HG03060 (cell line): ENCODE data around the gene CNOT6L.

ENCODE experiments used
- ATAC-seq: cut with Tn5 transposase; IDR thresholded peaks from one replicate; pipeline ENCODE4 v1.9.1; 2021; ENCODE audit warnings: low read depth, moderate number of reproducible peaks; ENCODE audit not compliant: unreplicated experiment

The CNOT6L gene

DNA sequence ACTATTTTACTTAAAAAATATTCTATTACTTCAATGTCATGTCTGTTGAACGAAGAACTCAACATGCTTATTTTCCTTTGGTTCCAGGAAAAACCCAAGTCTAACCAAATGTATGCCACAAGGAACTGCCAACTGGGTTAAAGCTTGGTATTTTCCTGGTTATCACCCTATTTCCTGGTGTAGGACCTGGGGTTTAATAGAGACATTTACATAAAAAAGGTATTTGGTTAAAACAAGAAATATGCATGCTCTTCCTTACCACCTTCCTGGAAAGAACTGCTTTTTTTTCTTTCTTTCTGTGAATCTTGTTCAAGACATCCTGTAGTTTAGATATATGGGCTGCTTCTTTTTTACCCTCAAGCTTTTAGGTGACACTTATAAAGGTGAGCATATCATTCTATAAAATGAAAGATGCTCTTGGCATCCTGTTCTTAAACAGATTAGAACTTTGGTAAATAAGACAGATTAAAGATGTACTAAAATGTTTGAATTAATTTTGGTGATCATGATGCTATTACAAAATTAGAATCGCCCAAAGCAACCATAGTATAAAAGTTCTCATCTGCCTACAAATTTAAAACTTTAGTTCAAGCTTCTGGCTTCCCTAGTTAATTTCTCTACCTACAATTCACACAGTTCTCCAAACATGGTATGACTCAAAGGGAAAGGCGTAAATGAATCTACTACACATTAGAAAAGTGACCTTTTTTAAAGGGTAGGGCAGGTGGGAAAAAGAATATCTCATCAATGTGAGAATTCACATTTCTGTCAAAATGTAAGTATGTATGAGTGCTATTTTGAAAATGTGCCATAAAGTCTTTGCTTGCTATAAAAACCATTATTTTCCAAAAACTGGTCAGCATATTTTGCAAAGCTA, 103.5 kb downstream of the CNOT6L start:
- no peak for ATAC-seq

DNA sequence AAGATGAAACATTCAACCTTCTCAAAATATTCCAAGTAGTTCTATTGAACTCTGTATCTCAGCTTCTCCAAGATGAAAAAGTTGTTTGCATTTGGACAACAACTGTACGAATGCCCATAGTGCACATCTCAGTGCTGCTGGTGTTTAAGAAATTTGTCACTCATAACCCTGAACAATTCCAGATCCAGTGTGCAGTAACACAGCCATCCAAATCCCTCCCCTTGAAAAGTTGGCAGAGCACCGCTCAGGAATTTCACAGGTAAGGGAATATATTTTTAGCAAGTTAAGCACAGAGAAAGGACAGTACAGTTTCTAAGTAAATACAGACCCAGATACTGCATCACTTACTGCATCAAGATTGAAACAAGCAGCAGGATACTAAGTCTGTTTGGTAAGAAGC, 104.7 kb downstream of the CNOT6L start:
- no peak for ATAC-seq

DNA sequence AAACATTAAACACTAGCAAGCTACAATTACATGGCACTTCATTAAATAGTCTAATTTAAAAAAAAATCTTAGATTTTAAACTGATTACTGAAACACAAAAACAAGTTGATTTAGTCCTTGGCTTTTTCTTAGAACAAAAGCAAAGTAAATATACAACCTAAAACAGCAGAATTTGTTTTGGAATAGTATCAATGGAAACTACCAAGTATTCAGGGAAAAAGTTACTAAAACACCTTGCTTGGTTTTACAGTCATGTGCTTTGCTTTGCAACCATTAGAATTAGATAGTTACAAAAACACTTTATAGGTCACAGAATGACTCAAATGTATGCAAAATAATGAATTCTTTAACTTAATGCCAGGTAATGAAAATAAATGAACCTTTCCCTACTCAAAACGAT, 105.3 kb downstream of the CNOT6L start:
- ATAC-seq: no peak

DNA sequence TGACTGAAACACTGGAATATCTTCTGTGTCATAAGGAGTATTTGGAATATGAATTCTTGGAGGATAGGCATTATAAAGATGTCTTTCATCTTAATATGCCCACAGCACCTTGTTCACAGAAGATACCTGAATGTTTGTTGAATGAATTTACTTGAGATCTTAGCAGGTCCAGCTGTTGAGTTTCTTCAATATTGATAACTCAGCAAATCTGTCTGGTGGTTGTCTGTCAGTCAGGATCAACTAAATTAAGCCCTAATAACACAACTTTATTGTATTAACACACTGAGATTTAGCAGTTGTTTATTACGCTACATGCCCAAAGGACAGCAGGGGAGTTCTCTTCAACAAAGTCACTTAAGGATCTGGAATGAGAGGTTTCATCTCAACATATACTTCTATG, 106.5 kb downstream of the CNOT6L start:
- no peak for ATAC-seq

DNA sequence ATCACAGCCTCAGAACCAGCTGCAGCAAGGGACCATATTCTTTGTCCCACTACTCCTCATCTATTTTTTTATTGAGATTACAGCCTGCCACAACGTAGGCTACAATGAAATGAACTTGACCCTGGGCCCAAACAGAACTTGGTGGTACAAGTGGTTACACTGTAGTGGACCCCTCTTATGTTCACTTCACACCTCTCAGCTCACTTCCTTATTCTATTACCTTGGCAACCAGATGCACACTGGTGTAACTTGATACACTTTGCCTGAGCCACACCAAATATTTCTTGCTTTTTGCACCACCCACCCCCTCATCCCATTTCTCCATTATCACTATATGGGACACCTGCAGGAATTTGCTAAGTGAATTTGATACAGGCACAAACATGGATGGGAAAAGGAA, 107.7 kb downstream of the CNOT6L start:
- ATAC-seq: no peak

DNA sequence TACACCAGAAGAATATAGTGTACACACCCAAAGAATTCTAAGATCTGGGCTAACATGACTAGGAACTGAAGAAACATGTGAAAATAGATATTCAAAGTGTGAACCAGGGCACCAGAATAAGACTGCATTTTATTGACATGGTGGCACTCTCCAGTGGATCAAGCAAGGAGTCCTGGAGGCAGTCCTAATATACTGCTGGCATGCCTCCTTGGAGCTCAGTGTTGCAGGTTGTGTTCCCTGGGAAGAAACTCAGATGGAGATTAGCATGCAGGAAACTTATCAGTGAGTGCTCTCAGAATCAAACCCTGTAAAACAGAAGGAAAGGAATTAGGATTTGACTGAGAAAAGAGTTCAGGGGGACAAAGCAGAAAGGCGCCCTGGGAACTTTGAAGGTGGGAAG, 108.5 kb downstream of the CNOT6L start:
- no peak for ATAC-seq

DNA sequence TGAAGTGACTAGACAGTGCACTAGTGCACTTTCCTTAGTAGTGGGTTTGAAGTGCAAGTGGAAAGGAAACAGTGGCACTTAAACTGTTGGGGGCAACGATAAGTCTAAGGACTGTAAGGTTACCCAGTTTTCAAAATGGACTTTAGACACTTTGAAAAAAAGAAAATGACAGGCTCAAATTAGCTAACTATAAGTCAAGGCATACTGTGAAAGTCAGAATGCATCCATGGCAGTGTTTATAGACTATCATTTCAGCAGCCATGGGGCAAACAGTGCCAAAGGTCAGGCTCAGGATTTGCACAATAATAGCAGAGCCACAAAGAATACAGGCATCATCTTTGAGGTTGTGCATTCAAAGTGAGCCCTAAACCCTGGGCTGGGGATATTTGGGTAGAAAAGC, 109.1 kb downstream of the CNOT6L start:
- ATAC-seq: no peak

DNA sequence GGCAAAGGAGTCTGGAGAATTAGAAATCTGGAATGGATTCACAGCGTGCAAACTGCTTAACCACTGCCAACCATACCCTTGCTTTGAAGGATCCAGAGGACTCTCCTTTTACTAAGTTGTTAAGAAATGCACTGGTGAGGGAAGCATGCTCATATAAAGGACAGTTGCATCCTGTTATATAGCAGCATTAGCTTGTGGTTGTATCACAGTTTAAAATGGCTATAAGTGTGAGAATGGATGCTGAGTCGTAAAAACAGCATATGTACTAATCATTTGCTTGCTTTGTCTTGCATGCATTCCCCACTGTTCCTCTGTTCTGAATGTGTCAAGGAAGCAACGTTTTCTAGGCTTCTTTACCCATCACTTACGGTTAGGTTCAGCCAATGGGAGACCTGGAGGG, 112.5 kb downstream of the CNOT6L start:
- no peak for ATAC-seq

DNA sequence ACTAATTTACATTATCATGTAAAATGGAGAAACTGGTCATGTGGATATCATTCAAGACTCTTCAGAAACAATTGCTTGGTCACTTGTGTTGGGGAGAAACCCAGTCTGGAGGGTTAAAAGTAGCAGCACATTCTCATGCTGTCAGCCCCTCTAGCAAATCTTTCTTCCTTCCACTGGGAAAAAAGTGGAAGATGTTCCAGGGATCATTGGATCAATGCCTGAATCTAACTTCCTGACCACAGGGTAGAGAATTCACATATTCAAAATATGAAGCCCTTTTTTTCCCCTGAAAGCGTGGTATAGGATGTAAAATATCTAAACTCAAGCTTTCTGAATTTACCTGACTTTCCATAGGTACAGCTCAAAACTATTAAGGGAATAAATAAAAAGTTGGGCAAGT, 115.5 kb downstream of the CNOT6L start:
- ATAC-seq: no peak

DNA sequence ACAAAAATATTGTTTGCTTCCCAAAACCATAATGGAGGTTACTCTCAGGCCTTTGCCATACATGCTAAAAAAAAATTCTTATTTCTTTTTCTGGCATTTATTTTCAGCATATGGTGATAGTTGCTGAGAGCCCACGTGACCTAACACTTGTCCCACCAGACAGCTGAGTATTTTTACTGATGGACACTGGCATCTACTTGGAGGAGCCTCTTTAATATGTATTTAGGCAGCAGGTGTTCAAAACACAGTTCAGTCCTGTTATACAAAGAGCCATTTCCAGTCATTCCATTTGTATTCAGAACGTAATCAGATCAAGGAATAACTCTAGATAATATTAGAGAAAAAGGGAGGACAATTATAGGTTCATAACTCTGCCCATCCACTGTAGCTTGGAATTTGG, 118.0 kb downstream of the CNOT6L start:
- no peak for ATAC-seq

DNA sequence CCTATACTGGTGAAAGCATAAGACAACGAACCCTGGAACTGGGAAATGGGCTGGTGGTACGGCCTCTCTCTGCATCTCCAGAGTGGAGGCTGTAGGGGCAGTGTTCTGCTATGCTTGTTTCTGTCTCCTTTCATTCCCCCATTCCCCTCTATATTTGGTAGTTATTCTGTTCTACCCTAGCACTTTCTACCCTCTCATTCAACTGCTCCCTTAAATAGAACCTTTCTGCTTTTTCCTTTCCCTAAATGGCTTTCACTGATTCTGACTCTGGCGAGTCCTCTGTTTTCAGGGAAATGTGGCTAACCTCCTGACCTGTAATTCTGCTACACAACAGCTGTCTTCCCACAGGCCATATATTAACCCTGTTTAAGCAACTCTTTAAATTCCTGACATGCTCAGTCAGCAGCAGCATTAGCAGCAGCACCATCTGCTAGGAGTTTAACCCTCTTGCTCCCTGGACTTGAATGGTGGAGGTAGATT, 119.4 kb downstream of the CNOT6L start:
- ATAC-seq: no peak

DNA sequence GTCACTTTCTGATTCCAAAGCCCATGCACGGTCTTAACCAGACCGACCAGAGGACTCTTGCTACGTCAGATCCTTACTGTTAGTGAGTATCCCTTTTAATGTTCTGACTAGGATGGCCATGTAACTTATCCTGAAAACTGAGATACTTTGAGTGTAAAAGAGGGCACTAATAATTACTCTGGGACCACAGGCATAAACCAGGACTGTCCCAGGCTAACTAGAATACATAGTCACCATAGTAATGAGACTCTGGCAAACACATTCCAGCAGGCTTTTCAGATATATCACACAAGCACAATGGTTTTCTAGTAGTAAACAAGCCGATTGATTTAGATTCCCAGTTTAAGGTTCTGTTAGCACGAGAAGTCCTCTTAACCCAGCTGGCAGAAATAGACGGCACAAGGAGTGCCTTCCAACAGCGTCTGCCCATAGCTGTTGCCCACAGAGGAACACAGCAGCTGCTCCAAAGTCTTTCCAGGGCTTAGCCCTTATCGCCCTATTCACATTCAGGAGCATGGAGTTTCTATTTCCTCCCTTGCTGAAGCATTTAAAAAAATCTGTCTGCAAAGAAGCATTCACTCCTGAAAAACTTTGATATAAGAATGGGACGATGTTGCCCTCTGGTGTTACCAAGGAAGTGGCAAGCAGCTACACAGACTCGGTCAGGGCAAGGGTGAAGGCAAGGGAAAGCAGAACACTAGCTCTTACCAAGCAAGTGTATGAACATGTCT, 121.1 kb downstream of the CNOT6L start:
- ATAC-seq: no peak

DNA sequence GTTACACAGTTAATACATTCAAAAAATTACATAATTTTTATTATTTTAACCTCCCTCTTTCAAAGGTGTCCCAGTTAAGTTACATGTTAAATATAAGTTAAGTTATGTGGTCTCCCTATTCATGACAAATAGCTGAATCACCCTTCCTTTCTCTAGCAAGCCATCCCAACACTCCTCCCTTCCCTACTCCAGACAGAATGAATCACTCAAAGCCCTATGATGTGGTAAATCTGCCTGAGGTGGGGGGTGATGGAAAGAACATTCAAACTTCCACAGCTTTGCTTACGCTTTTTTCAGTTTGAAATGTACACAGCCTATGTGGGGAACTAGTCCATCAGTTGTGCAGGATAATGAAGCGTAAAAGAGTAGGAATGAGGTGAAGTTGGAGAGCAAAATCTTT, 123.4 kb downstream of the CNOT6L start:
- no peak for ATAC-seq

DNA sequence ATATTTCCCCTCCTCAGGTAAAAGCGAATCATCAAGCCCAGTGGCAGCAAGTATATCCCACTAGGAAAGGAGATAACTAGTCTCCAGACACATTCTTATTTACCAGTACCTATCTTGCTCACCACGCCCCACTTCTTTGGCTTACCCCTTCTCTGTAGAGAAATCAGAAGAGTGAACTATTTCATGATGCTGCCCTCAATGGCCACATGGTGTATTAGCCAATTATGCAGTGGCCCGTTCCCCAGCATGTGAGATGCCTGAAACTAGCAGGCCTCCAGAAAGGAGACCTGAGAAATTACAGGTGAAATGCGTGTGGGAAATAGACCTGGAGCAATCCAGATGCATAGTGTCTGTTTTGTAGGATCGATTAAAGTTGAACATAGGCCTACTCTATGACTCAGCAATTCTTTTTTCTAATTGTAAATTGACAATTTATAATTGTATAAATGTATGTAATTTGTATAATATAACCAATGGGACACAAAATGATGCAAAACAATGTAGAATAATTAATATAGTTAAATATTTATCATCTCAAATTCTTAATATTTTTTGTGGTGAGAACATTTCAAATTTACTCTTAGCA, 126.2 kb downstream of the CNOT6L start:
- ATAC-seq: no peak

DNA sequence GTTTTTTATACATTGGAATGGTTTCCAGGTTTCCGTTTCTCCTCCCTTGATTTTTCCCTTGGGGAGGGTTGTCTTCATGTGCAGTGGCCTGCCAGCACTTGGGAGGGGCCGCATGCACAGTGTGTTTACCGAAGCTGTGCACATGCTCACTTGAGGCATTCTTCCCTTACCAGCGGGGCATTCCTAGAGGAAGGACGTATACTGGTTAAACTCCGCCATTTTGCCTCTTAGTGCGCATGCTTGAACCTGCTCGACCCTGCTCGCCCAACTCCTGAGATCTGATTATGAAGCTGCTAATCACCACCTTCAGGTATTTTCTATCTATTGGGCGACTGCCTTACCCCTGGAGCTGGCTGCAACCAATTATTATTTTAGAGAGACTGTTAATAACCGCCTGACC, 137.4 kb downstream of the CNOT6L start:
- ATAC-seq: no peak

DNA sequence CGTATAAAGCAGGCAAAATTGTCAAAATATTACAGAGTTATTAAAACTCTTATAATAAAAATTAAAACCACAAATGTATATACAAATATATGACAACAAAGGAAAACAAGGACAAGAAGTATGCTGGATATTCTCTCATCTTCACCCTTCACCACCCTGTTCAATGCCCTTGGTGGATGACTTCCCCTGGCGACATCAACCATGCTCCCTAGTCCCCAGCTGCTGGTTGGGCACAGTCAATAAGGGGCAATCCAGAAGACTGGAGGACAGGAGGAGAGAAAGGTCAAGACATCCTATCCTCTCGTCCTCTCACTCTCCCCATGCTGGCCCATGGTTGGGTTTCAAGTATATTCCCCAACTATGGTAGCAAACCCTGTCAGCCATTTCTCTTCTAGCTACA, 142.3 kb downstream of the CNOT6L start:
- no peak for ATAC-seq

DNA sequence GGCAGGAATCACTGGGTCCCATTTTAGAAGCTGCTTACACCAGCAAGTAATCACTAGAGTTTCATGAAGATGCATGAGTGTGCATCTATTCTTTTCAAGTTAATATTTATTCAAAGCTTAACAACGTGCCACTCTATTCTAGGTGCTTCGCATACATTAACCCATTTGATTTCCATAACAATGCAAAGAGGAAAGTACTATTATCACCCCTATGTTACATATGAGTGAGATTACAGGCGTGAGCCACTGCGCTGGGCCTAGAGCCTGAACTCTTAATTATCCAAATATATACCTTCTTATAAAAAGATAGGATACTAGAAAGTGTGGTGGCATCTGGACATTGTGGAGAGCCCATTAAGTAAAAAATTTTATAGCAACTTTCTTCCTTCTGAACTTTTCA, 148.1 kb downstream of the CNOT6L start:
- ATAC-seq: no peak

DNA sequence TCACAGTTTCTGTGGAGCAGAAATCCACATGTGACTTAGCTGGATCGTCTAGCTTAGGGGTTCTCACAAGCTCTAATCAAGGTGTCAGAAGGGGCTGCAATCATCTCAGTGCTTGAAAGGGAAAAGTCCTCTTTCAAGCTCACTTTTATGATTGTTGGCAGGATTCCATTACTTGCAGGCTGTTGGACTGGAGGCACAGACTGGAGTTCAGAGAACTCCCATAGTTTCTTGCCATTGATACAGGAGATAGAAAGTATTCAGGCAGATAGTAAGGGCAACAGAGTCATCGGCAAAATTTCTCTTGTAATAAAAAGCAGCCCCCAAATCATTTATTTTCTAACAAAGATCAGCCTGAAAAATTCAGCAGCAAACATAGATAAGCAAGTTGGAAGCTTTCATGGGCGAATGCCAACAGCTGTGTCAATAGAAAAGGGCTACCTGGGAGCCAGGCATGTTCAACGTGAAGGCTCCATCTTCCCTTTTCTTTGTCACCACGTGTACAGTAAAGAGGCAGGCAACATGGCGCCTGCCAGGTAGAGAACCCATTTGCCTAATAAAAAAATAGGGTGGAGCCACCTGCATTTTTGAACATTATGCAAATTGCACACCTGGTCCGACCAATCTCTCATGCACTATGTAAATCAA, 149.1 kb downstream of the CNOT6L start:
- no peak for ATAC-seq

DNA sequence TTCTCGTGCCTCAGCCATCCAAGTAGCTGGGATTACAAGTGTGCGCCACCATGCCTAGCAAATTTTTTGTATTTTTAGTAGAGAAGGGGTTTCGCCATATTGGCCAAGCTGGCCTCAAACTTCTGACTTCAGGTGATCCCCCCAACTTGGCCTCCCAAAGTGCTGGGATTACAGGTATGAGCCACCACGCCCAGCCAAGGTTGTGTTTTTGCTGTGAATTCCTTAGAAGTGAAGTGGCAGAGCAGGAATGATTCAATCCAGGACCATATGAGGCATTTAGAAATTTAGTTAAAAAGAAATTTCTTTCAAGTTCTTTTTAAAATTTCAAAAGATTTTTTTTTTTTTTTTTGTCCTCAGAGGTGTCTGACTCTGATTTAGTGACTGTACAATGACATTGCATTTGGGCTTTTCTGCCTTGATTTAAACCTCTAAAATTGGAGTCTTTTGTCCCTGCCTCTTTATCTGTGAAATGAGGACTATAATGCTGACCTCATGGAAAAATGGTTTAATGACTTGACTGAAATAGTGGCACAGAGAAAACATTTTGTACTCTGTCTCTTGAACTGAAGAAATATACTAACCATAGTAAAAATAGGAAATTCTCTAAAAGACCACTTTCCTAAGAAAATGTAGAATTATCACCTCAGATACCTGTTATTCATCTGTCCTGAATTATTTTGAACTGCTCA, 153.6 kb downstream of the CNOT6L start:
- ATAC-seq: no peak
